Measurements from ENCODE around the gene MATK. TPM values are rescaled to one million over a fixed set of nuclear protein-coding genes. Genes with fewer than 3 reads are reported as not detected.

MATK gene
- total RNA-seq, 1 donor from 2014 or later = 1.8 TPM

- Mint-ChIP-seq H3K27me3 (peaks cover 15% of the 10 kb centered on the region), H3K9me3 (ENCODE audit: low read depth) (no peaks in the 10 kb centered on the region), H3K4me3 (ENCODE audit: low read depth) (no peak overlapping the region), H3K36me3 (ENCODE audit: insufficient read depth) (no peaks in the 10 kb centered on the region), H3K27ac (no peak overlapping the region), H3K4me1 (ENCODE audit: low read depth) (no peaks in the 10 kb centered on the region)
- TF ChIP-seq CTCF (IDR thresholded peaks at IDR 0.05; ENCODE audit: unreplicated experiment) = no peak
- DNase-seq (ENCODE audit: low spot score, unreplicated experiment) = no peak
Measured at GRCh38 chr19:3825286-3825956, 39.2 kb upstream of the MATK start.

GRCh38 chr19:3823350-3823713 lies 37.2 kb upstream of the MATK start:
- no peaks in the 10 kb centered on the region for H3K9me3 Mint-ChIP-seq (ENCODE audit: low read depth)
- H3K27me3 Mint-ChIP-seq = peaks cover 17% of the 10 kb centered on the region
- no peak overlapping the region for H3K4me3 Mint-ChIP-seq (ENCODE audit: low read depth)
- TF ChIP-seq CTCF (IDR thresholded peaks at IDR 0.05; ENCODE audit: unreplicated experiment) = no peak
- H3K4me1 Mint-ChIP-seq (ENCODE audit: low read depth) = no peaks in the 10 kb centered on the region
- no peaks in the 10 kb centered on the region for H3K36me3 Mint-ChIP-seq (ENCODE audit: insufficient read depth)
- no peak for DNase-seq (ENCODE audit: low spot score, unreplicated experiment)
- H3K27ac Mint-ChIP-seq = no peak overlapping the region

GRCh38 chr19:3822683-3823349 lies 36.6 kb upstream of the MATK start:
- Mint-ChIP-seq H3K9me3 (ENCODE audit: low read depth) (no peaks in the 10 kb centered on the region), H3K27me3 (peaks cover 20% of the 10 kb centered on the region), H3K27ac (no peak overlapping the region), H3K4me3 (ENCODE audit: low read depth) (no peak overlapping the region), H3K4me1 (ENCODE audit: low read depth) (no peaks in the 10 kb centered on the region), H3K36me3 (ENCODE audit: insufficient read depth) (no peaks in the 10 kb centered on the region)
- DNase-seq (ENCODE audit: low spot score, unreplicated experiment) = no peak
- no peak for TF ChIP-seq CTCF (IDR thresholded peaks at IDR 0.05; ENCODE audit: unreplicated experiment)

- H3K27ac Mint-ChIP-seq = no peak overlapping the region
- no peaks in the 10 kb centered on the region for H3K4me1 Mint-ChIP-seq (ENCODE audit: low read depth)
- H3K4me3 Mint-ChIP-seq (ENCODE audit: low read depth) = no peak overlapping the region
- H3K36me3 Mint-ChIP-seq (ENCODE audit: insufficient read depth) = no peaks in the 10 kb centered on the region
- peak; percentile 96 for TF ChIP-seq CTCF (IDR thresholded peaks at IDR 0.05; ENCODE audit: unreplicated experiment)
- DNase-seq (ENCODE audit: low spot score, unreplicated experiment) = peak; percentile 64
- peaks cover 21% of the 10 kb centered on the region for H3K27me3 Mint-ChIP-seq
- no peaks in the 10 kb centered on the region for H3K9me3 Mint-ChIP-seq (ENCODE audit: low read depth)
Measured at GRCh38 chr19:3821857-3822364, 35.7 kb upstream of the MATK start.

- no peaks in the 10 kb centered on the region for H3K9me3 Mint-ChIP-seq (ENCODE audit: low read depth)
- H3K36me3 Mint-ChIP-seq (ENCODE audit: insufficient read depth) = no peaks in the 10 kb centered on the region
- H3K27ac Mint-ChIP-seq = no peak overlapping the region
- H3K4me3 Mint-ChIP-seq (ENCODE audit: low read depth) = no peak overlapping the region
- H3K27me3 Mint-ChIP-seq = peaks cover 21% of the 10 kb centered on the region
- H3K4me1 Mint-ChIP-seq (ENCODE audit: low read depth) = no peaks in the 10 kb centered on the region
- DNase-seq (ENCODE audit: low spot score, unreplicated experiment) = no peak
- TF ChIP-seq CTCF (IDR thresholded peaks at IDR 0.05; ENCODE audit: unreplicated experiment) = no peak
Measured at GRCh38 chr19:3821156-3821555, 35.0 kb upstream of the MATK start.
